H9 (cell line): ENCODE results near the gene MAPK11. TPM values are rescaled to one million over a fixed set of nuclear protein-coding genes. Genes with fewer than 3 reads are reported as not detected.

Source experiments
- DNase-seq: peaks from one replicate; pipeline ENCODE4 v3.0.0-alpha.2; 2017
- H2AFZ ChIP-seq: one replicate; pipeline ENCODE4 v1.6.1; 2013; ENCODE audit warnings: mild to moderate bottlenecking, low read length, control low read depth, moderate library complexity
- H2AK5ac ChIP-seq: 2 replicates; pipeline ENCODE4 v1.6.1; 2013; ENCODE audit warnings: low read length, control low read depth, mixed read lengths; ENCODE audit not compliant: insufficient read length
- H2BK120ac ChIP-seq: one replicate; pipeline ENCODE4 v1.6.1; 2013; ENCODE audit warnings: low read depth, mild to moderate bottlenecking, low read length, control low read depth, inconsistent platforms; ENCODE audit not compliant: poor library complexity, severe bottlenecking
- H2BK12ac ChIP-seq: 2 replicates; pipeline ENCODE4 v1.6.1; 2013; ENCODE audit warnings: low read length, control low read depth, mixed read lengths, low read depth; ENCODE audit not compliant: insufficient read length
- H2BK15ac ChIP-seq: 2 replicates; pipeline ENCODE4 v1.6.1; 2013; ENCODE audit warnings: low read depth, low read length, control low read depth
- H2BK20ac ChIP-seq: one replicate; pipeline ENCODE4 v1.6.1; 2013; ENCODE audit warnings: low read depth, mild to moderate bottlenecking, low read length, control low read depth, inconsistent platforms; ENCODE audit not compliant: poor library complexity, severe bottlenecking
- H2BK5ac ChIP-seq: 2 replicates; pipeline ENCODE4 v1.6.1; 2013; ENCODE audit warnings: low read length, control low read depth, mixed read lengths; ENCODE audit not compliant: insufficient read length
- H3K14ac ChIP-seq: 2 replicates; pipeline ENCODE4 v1.6.1; 2013; ENCODE audit warnings: low read length, control low read depth; ENCODE audit not compliant: insufficient read depth
- H3K18ac ChIP-seq: 2 replicates; pipeline ENCODE4 v1.6.1; 2013; ENCODE audit warnings: low read depth, mild to moderate bottlenecking, mixed read lengths, low read length, control low read depth; ENCODE audit not compliant: insufficient read length
- H3K23ac ChIP-seq: 2 replicates; pipeline ENCODE4 v1.6.1; 2013; ENCODE audit warnings: low read length, control low read depth, mixed read lengths, low read depth; ENCODE audit not compliant: insufficient read length
- H3K23me2 ChIP-seq: 2 replicates; pipeline ENCODE4 v1.6.1; 2013; ENCODE audit warnings: low read depth, mild to moderate bottlenecking, mixed read lengths, low read length, control low read depth; ENCODE audit not compliant: insufficient read length, poor library complexity, severe bottlenecking
- H3K27ac ChIP-seq: 2 replicates; pipeline ENCODE4 v1.5.1; 2013; ENCODE audit warnings: low read length, control low read depth, mixed read lengths, low read depth; ENCODE audit not compliant: insufficient read length
- H3K27me3 ChIP-seq: 2 replicates; pipeline ENCODE4 v1.6.1; 2013; ENCODE audit warnings: low read length, control low read depth, inconsistent platforms; ENCODE audit not compliant: insufficient read depth
- H3K4ac ChIP-seq: 2 replicates; pipeline ENCODE4 v1.6.1; 2013; ENCODE audit warnings: low read depth, mild to moderate bottlenecking, control low read depth, inconsistent platforms, low read length, moderate library complexity
- H3K4me1 ChIP-seq: 2 replicates; pipeline ENCODE4 v1.6.1; 2013; ENCODE audit warnings: low read length, control low read depth, inconsistent platforms; ENCODE audit not compliant: insufficient read depth
- H3K4me2 ChIP-seq: 2 replicates; pipeline ENCODE4 v1.6.1; 2013; ENCODE audit warnings: low read length, control low read depth, mixed read lengths; ENCODE audit not compliant: insufficient read length, insufficient read depth
- H3K56ac ChIP-seq: 2 replicates; pipeline ENCODE4 v1.6.1; 2013; ENCODE audit warnings: low read depth, mild to moderate bottlenecking, mixed read lengths, low read length, control low read depth; ENCODE audit not compliant: insufficient read length
- H3K79me1 ChIP-seq: 2 replicates; pipeline ENCODE4 v1.6.1; 2013; ENCODE audit warnings: low read depth, mild to moderate bottlenecking, moderate library complexity, low read length, control low read depth, inconsistent platforms; ENCODE audit not compliant: insufficient read depth, poor library complexity, severe bottlenecking
- H3K79me2 ChIP-seq: 2 replicates; pipeline ENCODE4 v1.6.1; 2013; ENCODE audit warnings: low read length, control low read depth, inconsistent platforms; ENCODE audit not compliant: insufficient read depth
- H3K9ac ChIP-seq: 2 replicates; pipeline ENCODE4 v1.6.1; 2013; ENCODE audit warnings: low read length, control low read depth, mixed read lengths; ENCODE audit not compliant: insufficient read length; ENCODE audit errors: extremely low read depth
- H3K9me3 ChIP-seq: one replicate; pipeline ENCODE4 v1.6.1; 2013; ENCODE audit warnings: low read depth, low read length, inconsistent platforms; ENCODE audit not compliant: control insufficient read depth
- H3T11ph ChIP-seq: one replicate; pipeline ENCODE4 v1.6.1; 2013; ENCODE audit warnings: mild to moderate bottlenecking, low read length, control low read depth, inconsistent platforms
- H4K20me1 ChIP-seq: one replicate; pipeline ENCODE4 v1.6.1; 2013; ENCODE audit not compliant: control insufficient read depth, insufficient read length, insufficient read depth
- H4K5ac ChIP-seq: 2 replicates; pipeline ENCODE4 v1.6.1; 2013; ENCODE audit warnings: low read depth, mild to moderate bottlenecking, mixed read lengths, low read length, control low read depth; ENCODE audit not compliant: insufficient read length
- H4K8ac ChIP-seq: replicated peaks from 2 replicates; pipeline ENCODE4 v1.6.1; 2013; ENCODE audit warnings: low read length, control low read depth, mixed read lengths, low read depth; ENCODE audit not compliant: insufficient read length
- H4K91ac ChIP-seq: 2 replicates; pipeline ENCODE4 v1.6.1; 2013; ENCODE audit warnings: low read depth, mild to moderate bottlenecking, moderate library complexity, mixed read lengths, low read length, control low read depth; ENCODE audit not compliant: insufficient read length
- H3K27ac Mint-ChIP-seq, 3 experiments: 2 replicates in 2 of 3; 3 replicates in 1 of 3; pipeline ENCODE4 v1.8.0; 2020 to 2021; ENCODE audit warnings: mixed read lengths in 3 of 3, mild to moderate bottlenecking in 1 of 3, moderate library complexity in 1 of 3
- H3K27me3 Mint-ChIP-seq: 2 replicates; pipeline ENCODE4 v1.8.0; 2021; ENCODE audit warnings: low read depth, mild to moderate bottlenecking, moderate library complexity, mixed read lengths
- H3K36me3 Mint-ChIP-seq, 3 experiments: 2 replicates in 2 of 3; 3 replicates in 1 of 3; pipeline ENCODE4 v1.8.0; 2020 to 2021; ENCODE audit warnings: low read depth in 3 of 3, mixed read lengths in 3 of 3; ENCODE audit not compliant: insufficient read depth in 1 of 3
- H3K4me1 Mint-ChIP-seq, 2 experiments: 2 replicates each; pipeline ENCODE4 v1.8.0; 2020; ENCODE audit warnings: mixed read lengths in 2 of 2
- H3K4me3 Mint-ChIP-seq, 2 experiments: 2 replicates in 1 of 2; 3 replicates in 1 of 2; pipeline ENCODE4 v1.8.0; 2020 to 2021; ENCODE audit warnings: mild to moderate bottlenecking in 2 of 2, mixed read lengths in 2 of 2, moderate library complexity in 1 of 2
- H3K9me3 Mint-ChIP-seq, 2 experiments: 2 replicates in 1 of 2; 3 replicates in 1 of 2; pipeline ENCODE4 v1.8.0; 2020; ENCODE audit warnings: mild to moderate bottlenecking in 2 of 2, mixed read lengths in 2 of 2, moderate library complexity in 1 of 2
- WGBS: extraction: QIAGEN DNeasy Blood & Tissue Kit; methylation state at CpG from one replicate; pipeline ENCODE4 v1.1.7; 2013; ENCODE audit warnings: missing lambda C conversion rate, low lambda C conversion rate, mixed read lengths; ENCODE audit not compliant: insufficient read length; ENCODE audit errors: extremely low coverage; 5-methylcytosine and 5-hydroxymethylcytosine counted together
- total RNA-seq: library from RNA; stranded (reverse); gene quantifications from 2 replicates; pipeline ENCODE4 v1.2.1, GENCODE V29; 2021
- TF ChIP-seq, protein P1 (sequence below): fragments of 200-600 bp; sonication (generic); conservative IDR thresholded peaks from 3 replicates; pipeline ENCODE4 v1.8.0; 2021; ENCODE audit warnings: antibody characterized with exemption, mild to moderate bottlenecking

Gene MAPK11
- total RNA-seq, 1 experiment from 2014 or later, result 1.5 TPM

DNA sequence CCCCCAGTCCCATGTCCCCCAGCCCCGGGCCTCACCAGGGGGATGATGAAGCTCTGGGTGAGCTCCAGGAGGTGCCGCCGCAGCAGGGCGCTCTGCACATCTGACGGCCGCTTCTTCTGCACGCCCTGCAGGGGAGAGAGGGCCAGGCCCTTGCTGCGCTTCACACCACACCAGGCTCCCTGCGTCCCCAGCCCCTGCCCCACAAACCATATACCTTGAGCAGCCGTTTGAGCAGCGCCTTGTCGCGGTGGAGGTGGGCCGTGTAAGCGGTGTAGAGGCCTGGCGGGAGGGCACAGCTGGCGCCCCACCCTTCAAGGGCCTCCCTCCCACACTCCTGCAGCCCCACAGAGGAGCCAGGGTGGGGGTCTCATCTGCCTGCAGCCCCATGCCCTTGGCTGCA is 43.4 kb upstream of the MAPK11 start:
- no peak overlapping the region for H3K4me2 ChIP-seq
- no peak overlapping the region for H3K14ac ChIP-seq
- H3K9ac ChIP-seq, result no peak overlapping the region
- peaks cover 9 to 10% of the 10 kb centered on the region in 2 experiments for H3K4me1 Mint-ChIP-seq
- no CpG with 5 or more reads among the region's 17 CpGs for WGBS
- H4K91ac ChIP-seq, result no peak overlapping the region
- H2AK5ac ChIP-seq, result no peak overlapping the region
- no peak overlapping the region for H3K27ac ChIP-seq
- H3K36me3 Mint-ChIP-seq, result no peaks in the 10 kb centered on the region; a peak in 1 of 7 replicates
- no peaks in the 10 kb centered on the region for H3K79me2 ChIP-seq
- H3K4me1 ChIP-seq, result no peaks in the 10 kb centered on the region; the same call in 1 of the 2 replicates
- H2AFZ ChIP-seq, result no peak overlapping the region
- no peak overlapping the region for H2BK120ac ChIP-seq
- no peaks in the 10 kb centered on the region for H3K9me3 ChIP-seq
- no peaks in the 10 kb centered on the region for H3K79me1 ChIP-seq
- no peak overlapping the region for H3K56ac ChIP-seq
- no peaks in the 10 kb centered on the region for H3K27me3 ChIP-seq
- TF ChIP-seq, protein P1, sequence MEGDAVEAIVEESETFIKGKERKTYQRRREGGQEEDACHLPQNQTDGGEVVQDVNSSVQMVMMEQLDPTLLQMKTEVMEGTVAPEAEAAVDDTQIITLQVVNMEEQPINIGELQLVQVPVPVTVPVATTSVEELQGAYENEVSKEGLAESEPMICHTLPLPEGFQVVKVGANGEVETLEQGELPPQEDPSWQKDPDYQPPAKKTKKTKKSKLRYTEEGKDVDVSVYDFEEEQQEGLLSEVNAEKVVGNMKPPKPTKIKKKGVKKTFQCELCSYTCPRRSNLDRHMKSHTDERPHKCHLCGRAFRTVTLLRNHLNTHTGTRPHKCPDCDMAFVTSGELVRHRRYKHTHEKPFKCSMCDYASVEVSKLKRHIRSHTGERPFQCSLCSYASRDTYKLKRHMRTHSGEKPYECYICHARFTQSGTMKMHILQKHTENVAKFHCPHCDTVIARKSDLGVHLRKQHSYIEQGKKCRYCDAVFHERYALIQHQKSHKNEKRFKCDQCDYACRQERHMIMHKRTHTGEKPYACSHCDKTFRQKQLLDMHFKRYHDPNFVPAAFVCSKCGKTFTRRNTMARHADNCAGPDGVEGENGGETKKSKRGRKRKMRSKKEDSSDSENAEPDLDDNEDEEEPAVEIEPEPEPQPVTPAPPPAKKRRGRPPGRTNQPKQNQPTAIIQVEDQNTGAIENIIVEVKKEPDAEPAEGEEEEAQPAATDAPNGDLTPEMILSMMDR, result no peak
- H4K5ac ChIP-seq, result no peak overlapping the region
- H2BK20ac ChIP-seq, result no peak overlapping the region
- H3K18ac ChIP-seq, result no peak overlapping the region
- H3K4ac ChIP-seq, result no peak overlapping the region
- H3K23me2 ChIP-seq, result no peaks in the 10 kb centered on the region
- no peak overlapping the region for H2BK5ac ChIP-seq
- H2BK12ac ChIP-seq, result no peak overlapping the region
- H3K23ac ChIP-seq, result no peak overlapping the region
- no peak for DNase-seq
- H3K9me3 Mint-ChIP-seq, result no peaks in the 10 kb centered on the region
- H3K27me3 Mint-ChIP-seq, result peaks cover 7% of the 10 kb centered on the region
- no peak overlapping the region for H3T11ph ChIP-seq
- H3K4me3 Mint-ChIP-seq, result no peak overlapping the region
- H3K27ac Mint-ChIP-seq, result no peak overlapping the region
- H4K8ac ChIP-seq, result no peak overlapping the region
- H2BK15ac ChIP-seq, result no peak overlapping the region
- H4K20me1 ChIP-seq, result peaks cover 2% of the 10 kb centered on the region
